Measurements from ENCODE around the gene PHF19. TPM values are rescaled to one million over a fixed set of nuclear protein-coding genes. Genes with fewer than 3 reads are reported as not detected.

The PHF19 gene
- total and polyA plus RNA-seq, 4 donors, result 25.9 to 66.7 (median 51.2) TPM

DNA sequence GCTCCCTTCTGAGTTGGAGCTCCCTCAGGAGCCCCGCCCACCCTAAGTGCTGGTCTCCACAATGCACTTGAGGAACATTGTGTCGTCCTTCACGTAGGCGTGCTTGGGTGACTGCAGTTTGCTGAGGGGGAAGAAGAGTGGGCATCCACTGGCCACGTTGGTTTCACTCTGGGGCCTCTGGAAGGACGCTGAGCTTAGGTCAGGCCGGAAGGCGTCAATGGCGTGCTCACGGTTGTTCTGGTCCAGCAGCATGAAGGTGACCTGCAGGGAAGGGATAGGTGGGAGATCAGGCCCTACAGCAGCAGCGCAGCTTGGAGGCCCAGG lies 28.0 kb upstream of the PHF19 start:
- Histone ChIP-seq H3K36me3 (ENCODE audit: control insufficient read depth in 1 of 2, insufficient read depth in 2 of 2, low read length in 1 of 2) (peaks cover 0 to 2% of the 10 kb centered on the region in 2 donors), H3K4me1 (ENCODE audit: control insufficient read depth in 1 of 2, insufficient read depth in 2 of 2, low read length in 2 of 2) (no peaks in the 10 kb centered on the region), H3K27ac (ENCODE audit: low read depth in 1 of 2, low read length in 2 of 2) (no peak overlapping the region), H3K4me3 (ENCODE audit: low read length in 2 of 2) (no peak overlapping the region), H3K27me3 (ENCODE audit: control insufficient read depth in 1 of 2, insufficient read depth in 2 of 2, low read length in 1 of 2) (no peaks in the 10 kb centered on the region), H3K9me3 (ENCODE audit: control insufficient read depth, low read length) (no peaks in the 10 kb centered on the region)
- DNase-seq, result no peak
- no peak for ATAC-seq (ENCODE audit: low FRiP score)
- intact Hi-C loops (cut with DNase I), result no loop called here
- WGBS, 2 donors, result 94% methylated on average over 10 to 11 of the region's 11 CpGs

DNA sequence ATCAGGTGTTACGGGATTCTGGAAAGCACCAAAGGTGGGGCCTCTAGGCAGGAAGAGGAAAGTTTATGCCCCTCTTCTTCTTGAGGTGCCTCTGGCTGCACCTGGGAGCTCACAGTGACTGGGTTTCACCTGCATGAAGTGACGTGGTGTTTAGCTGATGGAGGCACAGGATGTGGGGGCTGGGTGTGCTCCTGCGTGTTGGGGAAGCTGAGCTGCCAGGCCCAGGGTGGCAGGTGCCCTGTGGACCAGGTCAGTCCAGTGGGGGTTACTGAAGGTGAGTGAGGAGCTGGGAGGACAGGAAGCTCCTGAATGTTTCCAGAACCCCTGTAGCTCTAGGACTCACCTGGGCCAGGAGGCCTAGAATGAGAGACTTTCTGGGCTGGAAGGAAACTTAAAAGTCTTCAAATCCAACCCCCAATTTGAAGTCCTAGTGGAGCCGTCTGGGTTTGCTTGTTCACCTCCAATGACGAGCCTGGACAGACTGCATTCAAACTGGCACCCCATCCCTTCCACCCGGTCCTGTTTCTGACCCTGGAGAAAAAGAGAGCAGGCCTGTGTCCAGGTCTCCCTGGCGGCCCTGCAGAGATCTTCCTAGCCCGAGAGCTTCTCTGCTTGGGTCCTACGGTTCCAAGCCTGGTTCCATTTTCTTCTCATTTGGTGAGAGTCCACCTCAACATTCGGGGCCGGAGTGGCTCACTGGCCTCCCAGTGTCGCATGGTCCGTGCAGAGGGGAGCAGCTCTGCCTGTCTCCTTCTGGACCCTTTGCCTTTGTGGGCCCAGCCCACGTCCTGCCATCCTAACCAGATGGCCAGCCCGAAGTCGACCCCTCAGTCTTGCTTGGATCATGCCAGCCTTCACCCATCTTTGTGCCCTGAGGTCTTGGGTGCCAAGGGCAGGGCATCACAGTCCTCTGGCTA lies 27.3 kb upstream of the PHF19 start:
- intact Hi-C loops (cut with DNase I), result no loop called here
- Histone ChIP-seq H3K27ac (ENCODE audit: low read depth in 1 of 2, low read length in 2 of 2) (no peak overlapping the region), H3K4me1 (ENCODE audit: control insufficient read depth in 1 of 2, insufficient read depth in 2 of 2, low read length in 2 of 2) (no peaks in the 10 kb centered on the region), H3K36me3 (ENCODE audit: control insufficient read depth in 1 of 2, insufficient read depth in 2 of 2, low read length in 1 of 2) (peaks cover 0 to 2% of the 10 kb centered on the region in 2 donors), H3K27me3 (ENCODE audit: control insufficient read depth in 1 of 2, insufficient read depth in 2 of 2, low read length in 1 of 2) (no peaks in the 10 kb centered on the region), H3K9me3 (ENCODE audit: control insufficient read depth, low read length) (no peaks in the 10 kb centered on the region), H3K4me3 (ENCODE audit: low read length in 2 of 2) (no peak overlapping the region)
- no peak for DNase-seq
- no peak for ATAC-seq (ENCODE audit: low FRiP score)
- WGBS, 2 donors, result 81 to 87% methylated on average over 16 of the region's 16 CpGs

DNA sequence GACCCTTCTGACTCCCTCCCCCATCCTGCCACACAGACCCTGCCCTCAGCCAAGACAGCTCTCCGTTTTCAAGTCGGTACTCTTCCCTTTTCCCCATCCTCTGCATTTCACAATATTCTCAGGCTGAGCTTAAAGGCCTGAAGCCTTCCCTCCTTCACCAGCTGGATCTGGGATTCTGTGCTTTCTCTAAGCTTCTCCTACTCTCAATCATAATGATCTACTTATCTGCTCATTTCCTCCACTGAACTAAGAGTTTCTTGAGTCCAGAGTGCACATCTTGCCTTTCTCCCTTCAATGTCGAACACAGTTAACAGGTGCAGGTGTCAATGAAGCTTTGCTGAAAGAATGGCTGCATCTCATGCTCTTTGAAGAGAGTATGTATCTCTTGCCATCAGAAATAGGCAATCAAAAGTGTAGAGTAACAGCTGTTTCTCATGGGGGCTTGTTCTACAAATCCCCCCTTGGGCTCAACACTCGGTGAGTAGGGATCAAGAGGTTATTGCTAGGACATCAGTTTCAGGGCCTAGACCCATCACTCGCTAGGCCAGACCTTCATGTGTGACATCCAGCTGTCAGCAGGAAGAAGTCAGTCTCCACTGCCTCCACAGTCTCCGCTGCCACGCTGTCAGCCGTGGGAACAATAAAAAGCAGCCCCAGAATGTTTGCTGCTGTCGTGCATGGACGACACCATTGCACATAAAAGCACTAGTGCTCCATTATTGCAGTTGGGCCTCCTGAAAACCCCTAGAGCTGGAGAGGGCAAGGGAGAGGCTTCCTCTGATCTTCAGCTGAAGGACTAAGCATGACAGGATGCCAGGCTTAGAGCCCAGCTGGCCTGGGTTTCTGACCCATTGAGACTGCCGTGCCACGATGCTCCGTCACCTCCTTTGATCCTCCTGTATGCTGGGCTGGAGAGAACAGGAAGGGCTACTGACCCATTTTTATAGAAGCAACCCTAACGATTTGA lies 25.9 kb upstream of the PHF19 start:
- Histone ChIP-seq H3K27me3 (ENCODE audit: control insufficient read depth in 1 of 2, insufficient read depth in 2 of 2, low read length in 1 of 2) (no peaks in the 10 kb centered on the region), H3K9me3 (ENCODE audit: control insufficient read depth, low read length) (no peaks in the 10 kb centered on the region), H3K4me3 (ENCODE audit: low read length in 2 of 2) (no peak overlapping the region), H3K27ac (ENCODE audit: low read depth in 1 of 2, low read length in 2 of 2) (no peak overlapping the region), H3K4me1 (ENCODE audit: control insufficient read depth in 1 of 2, insufficient read depth in 2 of 2, low read length in 2 of 2) (no peaks in the 10 kb centered on the region), H3K36me3 (ENCODE audit: control insufficient read depth in 1 of 2, insufficient read depth in 2 of 2, low read length in 1 of 2) (peaks cover 0 to 2% of the 10 kb centered on the region in 2 donors)
- no peak for DNase-seq
- intact Hi-C loops (cut with DNase I), result no loop called here
- WGBS, 2 donors, result 70 to 78% methylated on average over 14 of the region's 14 CpGs
- no peak for ATAC-seq (ENCODE audit: low FRiP score)

DNA sequence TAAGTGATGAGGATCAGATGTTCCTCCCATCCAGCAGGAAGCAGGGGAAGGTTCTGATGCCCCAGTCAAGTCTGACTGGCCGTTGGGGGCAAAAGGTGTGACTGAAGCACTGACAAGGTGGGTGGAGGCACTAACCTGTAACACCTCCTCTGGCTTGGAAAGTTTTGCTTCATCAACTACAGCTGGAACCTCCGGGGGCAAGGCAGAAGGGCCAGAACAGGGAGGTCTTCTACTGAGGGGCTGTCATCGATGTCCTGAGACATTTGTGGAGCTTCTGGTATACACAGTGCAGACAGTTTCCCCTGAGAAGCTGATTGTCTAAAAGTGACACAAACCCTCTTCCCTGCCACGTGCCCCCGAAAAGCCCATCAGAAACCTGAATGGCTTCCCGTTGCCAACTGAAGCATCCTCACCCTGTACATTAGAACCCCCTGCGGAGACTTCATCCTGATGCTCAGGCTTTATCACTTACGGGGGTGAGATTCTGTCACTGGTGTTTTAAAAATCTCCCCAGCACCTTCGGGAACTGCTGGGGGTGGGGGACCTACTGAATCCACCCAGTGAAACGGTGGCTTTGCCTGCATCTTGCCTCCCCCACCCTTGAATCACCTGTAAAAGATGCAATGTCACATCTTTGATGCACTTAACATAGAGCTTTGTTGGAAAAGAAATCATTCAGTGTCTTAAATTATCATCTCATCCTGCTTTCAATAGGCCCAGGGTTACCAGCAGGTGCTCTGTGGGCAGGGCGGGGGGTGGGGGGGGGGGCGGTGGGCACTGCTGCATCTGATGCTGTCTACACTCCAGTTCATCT lies 25.0 kb upstream of the PHF19 start:
- intact Hi-C loops (cut with DNase I), result no loop called here
- no peak for DNase-seq
- 88% methylated on average over 12 of the region's 12 CpGs for WGBS, 2 donors
- Histone ChIP-seq H3K9me3 (ENCODE audit: control insufficient read depth, low read length) (no peaks in the 10 kb centered on the region), H3K4me1 (ENCODE audit: control insufficient read depth in 1 of 2, insufficient read depth in 2 of 2, low read length in 2 of 2) (no peaks in the 10 kb centered on the region), H3K27ac (ENCODE audit: low read depth in 1 of 2, low read length in 2 of 2) (no peak overlapping the region), H3K27me3 (ENCODE audit: control insufficient read depth in 1 of 2, insufficient read depth in 2 of 2, low read length in 1 of 2) (no peaks in the 10 kb centered on the region), H3K4me3 (ENCODE audit: low read length in 2 of 2) (no peak overlapping the region), H3K36me3 (ENCODE audit: control insufficient read depth in 1 of 2, insufficient read depth in 2 of 2, low read length in 1 of 2) (peaks cover 0 to 2% of the 10 kb centered on the region in 2 donors)
- ATAC-seq (ENCODE audit: low FRiP score), result no peak

DNA sequence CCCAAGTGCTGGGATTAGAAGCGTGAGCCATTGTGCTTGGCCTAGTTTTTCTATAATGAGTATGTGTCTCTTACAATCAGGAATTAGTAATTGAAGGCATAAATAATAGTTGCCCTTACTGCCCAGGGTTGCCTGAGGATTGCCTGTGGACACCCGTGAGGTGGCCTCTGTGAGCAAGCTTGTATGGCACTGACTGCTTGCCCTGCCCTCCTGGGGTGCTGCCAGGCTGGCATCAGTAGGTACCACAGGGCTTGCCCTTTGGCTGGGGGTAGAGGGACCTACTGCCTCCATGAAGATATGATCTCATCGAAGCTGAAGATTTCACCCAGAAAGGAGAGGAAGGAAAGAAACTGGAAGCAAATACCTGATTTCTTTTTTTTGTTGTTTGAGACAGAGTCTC lies 23.8 kb upstream of the PHF19 start:
- no peak overlapping the region for H3K4me3 ChIP-seq (ENCODE audit: low read length in 2 of 2)
- no peak overlapping the region for H3K27ac ChIP-seq (ENCODE audit: low read depth in 1 of 2, low read length in 2 of 2)
- H3K27me3 ChIP-seq (ENCODE audit: control insufficient read depth in 1 of 2, insufficient read depth in 2 of 2, low read length in 1 of 2), result no peaks in the 10 kb centered on the region
- intact Hi-C loops (cut with DNase I), result no loop called here
- H3K9me3 ChIP-seq (ENCODE audit: control insufficient read depth, low read length), result no peaks in the 10 kb centered on the region
- DNase-seq, result no peak
- no peaks in the 10 kb centered on the region for H3K4me1 ChIP-seq (ENCODE audit: control insufficient read depth in 1 of 2, insufficient read depth in 2 of 2, low read length in 2 of 2)
- 36 to 40% methylated on average over 3 of the region's 3 CpGs for WGBS, 2 donors
- peaks cover 0 to 2% of the 10 kb centered on the region in 2 donors for H3K36me3 ChIP-seq (ENCODE audit: control insufficient read depth in 1 of 2, insufficient read depth in 2 of 2, low read length in 1 of 2)
- no peak for ATAC-seq (ENCODE audit: low FRiP score)

DNA sequence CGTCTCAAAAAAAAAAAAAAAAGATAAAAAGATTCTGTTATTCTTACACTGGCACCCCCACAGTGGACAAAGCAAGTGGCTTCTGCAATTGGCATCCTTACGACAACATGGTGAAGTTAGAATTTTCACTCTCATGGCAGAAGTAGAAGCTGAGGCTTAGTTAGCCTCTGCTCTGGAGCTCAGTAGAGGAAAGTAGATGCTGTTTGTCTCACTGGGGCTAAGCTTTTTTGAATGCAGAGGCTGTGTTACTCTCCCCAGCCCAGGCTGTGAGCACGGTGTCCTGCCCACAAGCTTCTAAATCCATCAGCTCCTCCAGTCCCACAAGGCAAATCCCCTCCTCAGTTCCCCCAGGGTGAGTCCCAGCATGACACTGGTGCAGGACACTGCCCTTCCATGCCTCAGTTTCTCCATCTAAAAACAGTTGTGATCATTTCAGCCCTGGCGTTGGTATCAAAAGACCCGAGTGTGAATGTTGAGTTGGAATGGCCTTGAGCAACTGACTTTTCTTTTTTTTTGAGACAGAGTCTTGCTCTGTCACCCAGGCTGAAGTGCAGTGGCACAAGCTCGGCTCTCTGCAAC lies 22.6 kb upstream of the PHF19 start:
- Histone ChIP-seq H3K27ac (ENCODE audit: low read depth in 1 of 2, low read length in 2 of 2) (no peak overlapping the region), H3K9me3 (ENCODE audit: control insufficient read depth, low read length) (no peaks in the 10 kb centered on the region), H3K27me3 (ENCODE audit: control insufficient read depth in 1 of 2, insufficient read depth in 2 of 2, low read length in 1 of 2) (no peaks in the 10 kb centered on the region), H3K4me3 (ENCODE audit: low read length in 2 of 2) (no peak overlapping the region), H3K36me3 (ENCODE audit: control insufficient read depth in 1 of 2, insufficient read depth in 2 of 2, low read length in 1 of 2) (no peaks in the 10 kb centered on the region), H3K4me1 (ENCODE audit: control insufficient read depth in 1 of 2, insufficient read depth in 2 of 2, low read length in 2 of 2) (no peaks in the 10 kb centered on the region)
- intact Hi-C loops (cut with DNase I), result no loop called here
- ATAC-seq (ENCODE audit: low FRiP score) (no peak), DNase-seq (no peak)
- 93% methylated on average over 6 of the region's 6 CpGs for WGBS, 2 donors

DNA sequence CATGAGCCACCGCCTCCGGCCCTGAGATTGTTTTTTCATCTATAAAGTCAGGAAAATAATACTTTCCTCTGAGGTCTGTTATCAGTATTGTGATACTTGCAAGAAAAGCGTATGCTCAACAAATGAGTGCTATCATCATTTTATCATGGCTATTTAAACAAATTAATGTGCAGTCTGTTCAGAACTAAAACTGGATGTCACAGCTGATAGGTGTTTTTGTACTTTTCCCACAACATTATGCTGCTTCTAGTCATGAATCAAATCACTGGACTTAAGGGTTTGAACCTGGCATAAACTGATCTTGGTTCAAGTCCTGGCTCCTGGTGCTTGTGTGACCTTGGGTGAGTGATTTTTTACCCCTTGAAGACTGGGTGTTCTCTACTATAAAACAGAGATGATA lies 21.4 kb upstream of the PHF19 start:
- no peaks in the 10 kb centered on the region for H3K9me3 ChIP-seq (ENCODE audit: control insufficient read depth, low read length)
- ATAC-seq (ENCODE audit: low FRiP score) (no peak), DNase-seq (no peak)
- H3K4me1 ChIP-seq (ENCODE audit: control insufficient read depth in 1 of 2, insufficient read depth in 2 of 2, low read length in 2 of 2), result no peaks in the 10 kb centered on the region
- intact Hi-C loops (cut with DNase I), result no loop called here
- H3K27me3 ChIP-seq (ENCODE audit: control insufficient read depth in 1 of 2, insufficient read depth in 2 of 2, low read length in 1 of 2), result no peaks in the 10 kb centered on the region
- WGBS, 2 donors, result 52 to 63% methylated on average over 3 of the region's 3 CpGs
- no peak overlapping the region for H3K27ac ChIP-seq (ENCODE audit: low read depth in 1 of 2, low read length in 2 of 2)
- H3K4me3 ChIP-seq (ENCODE audit: low read length in 2 of 2), result no peak overlapping the region
- no peaks in the 10 kb centered on the region for H3K36me3 ChIP-seq (ENCODE audit: control insufficient read depth in 1 of 2, insufficient read depth in 2 of 2, low read length in 1 of 2)

DNA sequence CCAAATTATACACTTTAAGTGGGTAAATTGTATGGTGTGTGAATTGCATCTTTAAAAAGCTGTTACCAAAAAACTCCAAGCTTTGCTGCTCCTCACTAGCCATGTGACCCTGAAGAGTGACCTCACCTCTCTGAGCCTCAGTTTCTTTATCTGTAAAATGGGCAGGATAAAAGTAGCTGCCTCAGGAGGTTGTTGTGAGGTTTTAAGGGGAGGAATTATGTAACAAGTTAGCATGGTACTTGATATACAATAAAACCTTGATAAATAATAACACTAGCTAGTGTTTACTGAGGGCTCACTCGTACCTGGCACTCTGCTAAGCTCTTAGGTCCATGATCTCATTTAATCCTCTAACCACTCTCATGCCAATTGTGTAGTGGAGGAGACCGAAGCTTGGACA lies 19.0 kb upstream of the PHF19 start:
- DNase-seq (no peak), ATAC-seq (ENCODE audit: low FRiP score) (no peak)
- 72 to 80% methylated on average over 2 of the region's 2 CpGs for WGBS, 2 donors
- intact Hi-C loops (cut with DNase I), result no loop called here
- H3K36me3 ChIP-seq (ENCODE audit: control insufficient read depth in 1 of 2, insufficient read depth in 2 of 2, low read length in 1 of 2), result no peaks in the 10 kb centered on the region
- no peak overlapping the region for H3K4me3 ChIP-seq (ENCODE audit: low read length in 2 of 2)
- no peaks in the 10 kb centered on the region for H3K9me3 ChIP-seq (ENCODE audit: control insufficient read depth, low read length)
- no peak overlapping the region for H3K27ac ChIP-seq (ENCODE audit: low read depth in 1 of 2, low read length in 2 of 2)
- H3K27me3 ChIP-seq (ENCODE audit: control insufficient read depth in 1 of 2, insufficient read depth in 2 of 2, low read length in 1 of 2), result no peaks in the 10 kb centered on the region
- peaks cover 0 to 2% of the 10 kb centered on the region in 2 donors for H3K4me1 ChIP-seq (ENCODE audit: control insufficient read depth in 1 of 2, insufficient read depth in 2 of 2, low read length in 2 of 2)
